H1 (cell line): ENCODE measurements around the gene CORO1C.

Experiments used
- BRCA1 ChIP-seq: IDR thresholded peaks from 2 replicates; pipeline ENCODE4 v1.6.1; 2012; ENCODE audit warnings: low read depth, low read length, improper control_type of control experiment
- CHD2 ChIP-seq: IDR thresholded peaks from 2 replicates; pipeline ENCODE4 v1.6.1; 2012; ENCODE audit warnings: low read length, improper control_type of control experiment
- EGR1 ChIP-seq: IDR thresholded peaks from 2 replicates; pipeline ENCODE4 v1.6.1; 2011; ENCODE audit warnings: low read depth, low read length, borderline replicate concordance
- EZH2 ChIP-seq: fragments of 200-600 bp; sonication (generic); IDR thresholded peaks from 2 replicates; pipeline ENCODE4 v1.7.1; 2012; ENCODE audit warnings: low read depth, mild to moderate bottlenecking, moderate library complexity, low read length, inconsistent platforms; ENCODE audit not compliant: severe bottlenecking
- HDAC6 ChIP-seq: IDR thresholded peaks from one replicate; pipeline ENCODE4 v1.7.1; 2012; ENCODE audit warnings: low read depth, mild to moderate bottlenecking, inconsistent platforms, low read length, moderate library complexity
- JUND ChIP-seq: IDR thresholded peaks from 2 replicates; pipeline ENCODE4 v1.6.1; 2011; ENCODE audit warnings: mild to moderate bottlenecking, improper control_type of control experiment, low read length
- KDM5A ChIP-seq: fragments of 200-600 bp; IDR thresholded peaks from 2 replicates; pipeline ENCODE4 v1.7.1; 2012; ENCODE audit warnings: mild to moderate bottlenecking, low read length, inconsistent platforms, mixed read lengths
- PHF8 ChIP-seq: fragments of 200-600 bp; sonication (generic); conservative IDR thresholded peaks from 2 replicates; pipeline ENCODE4 v1.7.1; 2012; ENCODE audit warnings: low read depth, mild to moderate bottlenecking, inconsistent platforms, low read length, moderate library complexity
- POLR2A ChIP-seq, 2 experiments: IDR thresholded peaks; 1 replicate in 1 of 2; 2 replicates in 1 of 2; pipeline ENCODE4 v1.6.1; 2011; ENCODE audit warnings: low read depth in 2 of 2, low read length in 2 of 2, mild to moderate bottlenecking in 2 of 2; ENCODE audit errors: control extremely low read depth in 1 of 2
- SIN3A ChIP-seq, 2 experiments: IDR thresholded peaks in 1 of 2; conservative IDR thresholded peaks in 1 of 2; 2 replicates each; pipeline ENCODE4 v1.6.1; 2011 to 2012; ENCODE audit warnings: low read length in 2 of 2, improper control_type of control experiment in 1 of 2, low read depth in 1 of 2, mild to moderate bottlenecking in 1 of 2
- YY1 ChIP-seq: IDR thresholded peaks from 2 replicates; pipeline ENCODE4 v1.6.1; 2011; ENCODE audit warnings: low read depth, mild to moderate bottlenecking, low read length
- TF ChIP-seq, protein P1 (sequence below), 3 experiments: IDR thresholded peaks; 1 replicate in 2 of 3; 2 replicates in 1 of 3; pipeline versions ENCODE4 v1.5.1 to v1.6.1; 2011; ENCODE audit warnings: low read length in 3 of 3, mild to moderate bottlenecking in 3 of 3, inconsistent platforms in 2 of 3, low read depth in 1 of 3, moderate library complexity in 1 of 3; ENCODE audit not compliant: insufficient read depth in 1 of 3; ENCODE audit errors: control extremely low read depth in 1 of 3

- TF ChIP-seq POLR2A (IDR thresholded peaks at IDR 0.05; ENCODE audit: control extremely low read depth in 1 of 2, low read depth in 2 of 2, low read length in 2 of 2) (no peak), HDAC6 (no peak), CHD2 (no peak), JUND (no peak), BRCA1 (no peak), SIN3A (conservative IDR thresholded peaks at IDR 0.05 in 1 of 2, IDR thresholded peaks at IDR 0.05 in 1 of 2; ENCODE audit: low read depth in 1 of 2, low read length in 2 of 2) (no peak), PHF8 (no peak), EGR1 (no peak), YY1 (no peak), KDM5A (no peak), EZH2 (no peak)
- TF ChIP-seq, protein P1, sequence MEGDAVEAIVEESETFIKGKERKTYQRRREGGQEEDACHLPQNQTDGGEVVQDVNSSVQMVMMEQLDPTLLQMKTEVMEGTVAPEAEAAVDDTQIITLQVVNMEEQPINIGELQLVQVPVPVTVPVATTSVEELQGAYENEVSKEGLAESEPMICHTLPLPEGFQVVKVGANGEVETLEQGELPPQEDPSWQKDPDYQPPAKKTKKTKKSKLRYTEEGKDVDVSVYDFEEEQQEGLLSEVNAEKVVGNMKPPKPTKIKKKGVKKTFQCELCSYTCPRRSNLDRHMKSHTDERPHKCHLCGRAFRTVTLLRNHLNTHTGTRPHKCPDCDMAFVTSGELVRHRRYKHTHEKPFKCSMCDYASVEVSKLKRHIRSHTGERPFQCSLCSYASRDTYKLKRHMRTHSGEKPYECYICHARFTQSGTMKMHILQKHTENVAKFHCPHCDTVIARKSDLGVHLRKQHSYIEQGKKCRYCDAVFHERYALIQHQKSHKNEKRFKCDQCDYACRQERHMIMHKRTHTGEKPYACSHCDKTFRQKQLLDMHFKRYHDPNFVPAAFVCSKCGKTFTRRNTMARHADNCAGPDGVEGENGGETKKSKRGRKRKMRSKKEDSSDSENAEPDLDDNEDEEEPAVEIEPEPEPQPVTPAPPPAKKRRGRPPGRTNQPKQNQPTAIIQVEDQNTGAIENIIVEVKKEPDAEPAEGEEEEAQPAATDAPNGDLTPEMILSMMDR (IDR thresholded peaks at IDR 0.05; ENCODE audit: control extremely low read depth in 1 of 3, insufficient read depth in 1 of 3, low read depth in 1 of 3, low read length in 3 of 3): no peak
These were observed 12.9 kb upstream of the CORO1C start for GRCh38 chr12:108744021-108744897.
